ENCODE data around the gene DSCAM. TPM values are rescaled to one million over a fixed set of nuclear protein-coding genes. Genes with fewer than 3 reads are reported as not detected.

Gene DSCAM
- total and polyA plus RNA-seq, 4 experiments from 2014 or later: not detected

DNA sequence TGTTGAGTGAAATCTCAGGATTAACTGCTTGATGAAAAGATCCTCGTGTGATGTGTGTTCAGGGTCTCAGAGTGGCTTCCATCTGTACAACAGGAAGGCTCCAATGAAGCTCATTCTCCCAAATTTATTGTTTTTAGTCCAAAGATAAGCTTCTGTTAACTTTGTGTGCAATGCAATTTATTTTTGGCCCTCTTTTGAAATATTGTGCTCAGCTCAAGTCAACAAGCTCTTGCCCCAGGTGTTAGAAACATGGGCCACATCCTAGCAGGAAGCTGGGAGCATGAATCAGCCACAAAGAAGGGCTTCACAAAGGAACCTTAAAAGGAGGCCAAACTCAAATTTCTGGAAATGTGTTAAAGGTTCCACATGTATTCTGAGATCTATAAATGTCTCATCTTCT lies 844.0 kb downstream of the DSCAM start:
- CTCF ChIA-PET (ENCODE audit: partially characterized antibody): no interaction called here
- no peak for DNase-seq
- Mint-ChIP-seq H3K9me3 (peaks cover 0 to 18% (median 6%) of the 10 kb centered on the region in 8 donors), H3K4me3 (no peak overlapping the region), H3K27me3 (no peaks in the 10 kb centered on the region), H3K36me3 (no peaks in the 10 kb centered on the region), H3K4me1 (no peaks in the 10 kb centered on the region), H3K27ac (no peak overlapping the region)
- H3K27me3 ChIP-seq (ENCODE audit: insufficient read depth, low read length): no peaks in the 10 kb centered on the region
- no peak overlapping the region for H3K27ac ChIP-seq (ENCODE audit: low read depth, low read length)
- H3K4me1 ChIP-seq (ENCODE audit: insufficient read depth, low read length): no peaks in the 10 kb centered on the region
- POLR2A ChIA-PET (ENCODE audit: partially characterized antibody): no interaction called here
- H3K36me3 ChIP-seq (ENCODE audit: insufficient read depth, low read length): no peaks in the 10 kb centered on the region
- H3K9me3 ChIP-seq (ENCODE audit: control insufficient read depth in 1 of 2, low read length in 2 of 2): no peaks in the 10 kb centered on the region
- H3K4me3 ChIP-seq (ENCODE audit: low read length in 2 of 2): no peak overlapping the region
- intact Hi-C loops (cut with micrococcal nuclease): no loop called here

DNA sequence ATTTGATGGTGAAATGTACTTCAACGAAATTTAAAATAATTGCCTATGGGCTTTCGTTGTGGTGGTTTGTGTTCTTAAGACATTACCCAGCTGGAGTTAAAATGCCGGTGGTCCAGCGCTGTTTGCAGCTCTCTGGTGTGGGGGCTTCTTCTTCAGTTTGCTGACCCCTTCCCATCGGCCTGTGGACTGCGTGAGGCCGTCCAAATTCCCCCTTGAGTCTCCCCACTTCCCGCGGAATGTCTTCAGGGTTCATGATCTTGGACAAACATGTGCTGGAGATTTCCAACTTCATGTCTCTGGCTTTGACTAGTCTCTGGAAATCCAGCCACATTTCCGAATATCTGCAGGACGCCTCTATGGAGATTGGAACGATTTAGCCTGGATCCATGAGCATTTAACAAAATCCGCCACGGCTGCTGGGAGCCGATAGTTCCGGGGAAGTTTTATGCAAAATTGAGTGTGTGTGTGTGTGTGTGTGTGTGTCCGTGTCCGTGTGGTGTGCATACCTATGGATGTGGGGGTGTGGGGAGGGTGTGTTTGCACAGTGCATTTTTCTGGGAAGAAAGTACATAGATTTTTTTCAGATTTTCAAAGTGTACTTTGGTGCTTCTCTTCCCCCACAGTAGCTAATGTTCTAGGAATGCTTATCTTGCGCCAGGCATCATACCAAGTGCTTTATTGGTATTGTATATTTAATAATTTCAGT lies 862.5 kb downstream of the DSCAM start:
- Histone ChIP-seq H3K36me3 (ENCODE audit: insufficient read depth, low read length) (no peaks in the 10 kb centered on the region), H3K27me3 (ENCODE audit: insufficient read depth, low read length) (no peaks in the 10 kb centered on the region), H3K9me3 (ENCODE audit: control insufficient read depth in 1 of 2, low read length in 2 of 2) (no peaks in the 10 kb centered on the region), H3K4me3 (ENCODE audit: low read length in 2 of 2) (no peak overlapping the region), H3K4me1 (ENCODE audit: insufficient read depth, low read length) (no peaks in the 10 kb centered on the region), H3K27ac (ENCODE audit: low read depth, low read length) (no peak overlapping the region)
- no peak overlapping the region for H3K4me3 Mint-ChIP-seq
- no peaks in the 10 kb centered on the region for H3K4me1 Mint-ChIP-seq
- CTCF ChIA-PET (ENCODE audit: partially characterized antibody): no interaction called here
- intact Hi-C loops (cut with micrococcal nuclease): no loop called here
- H3K9me3 Mint-ChIP-seq: peaks cover 0 to 6% (median 4%) of the 10 kb centered on the region in 8 donors
- H3K27me3 Mint-ChIP-seq: no peaks in the 10 kb centered on the region
- H3K27ac Mint-ChIP-seq: no peak overlapping the region
- DNase-seq: no peak
- H3K36me3 Mint-ChIP-seq: no peaks in the 10 kb centered on the region
- POLR2A ChIA-PET (ENCODE audit: partially characterized antibody): no interaction called here

DNA sequence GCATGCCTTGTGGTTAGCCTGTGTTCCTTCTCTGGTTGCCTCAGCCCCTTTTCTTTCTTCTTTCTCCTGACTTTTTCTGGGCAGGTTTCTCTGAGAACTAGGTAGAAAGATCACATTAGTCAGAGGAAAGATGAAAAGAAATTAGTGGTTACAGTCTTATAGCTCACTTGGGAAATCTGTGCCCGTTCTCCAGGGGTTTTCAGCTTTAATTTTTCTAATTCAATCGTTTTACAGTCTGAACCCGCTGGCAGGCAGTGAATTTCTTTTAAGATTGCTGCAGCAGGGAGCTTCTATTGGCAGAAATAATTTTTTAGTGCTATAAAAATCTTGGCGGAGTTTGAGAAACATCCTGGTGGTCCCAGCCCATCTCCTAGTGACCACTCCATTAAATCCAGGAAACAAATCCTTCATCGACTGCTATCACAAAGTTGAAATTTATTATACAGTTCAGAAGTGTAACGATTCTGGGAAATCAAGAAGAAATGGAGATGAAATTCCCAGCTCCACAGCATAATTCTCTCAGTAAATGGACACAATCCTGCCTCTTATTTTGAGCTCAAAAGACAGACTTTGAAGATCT lies 866.6 kb downstream of the DSCAM start:
- Mint-ChIP-seq H3K9me3 (peaks cover 0 to 12% (median 6%) of the 10 kb centered on the region in 8 donors), H3K27me3 (no peaks in the 10 kb centered on the region), H3K4me3 (no peak overlapping the region), H3K27ac (no peak overlapping the region), H3K4me1 (no peaks in the 10 kb centered on the region), H3K36me3 (no peaks in the 10 kb centered on the region)
- no peak for DNase-seq
- no peak overlapping the region for H3K4me3 ChIP-seq (ENCODE audit: low read length in 2 of 2)
- intact Hi-C loops (cut with micrococcal nuclease): no loop called here
- CTCF ChIA-PET (ENCODE audit: partially characterized antibody): no interaction called here
- no peaks in the 10 kb centered on the region for H3K9me3 ChIP-seq (ENCODE audit: control insufficient read depth in 1 of 2, low read length in 2 of 2)
- no peaks in the 10 kb centered on the region for H3K36me3 ChIP-seq (ENCODE audit: insufficient read depth, low read length)
- no peaks in the 10 kb centered on the region for H3K4me1 ChIP-seq (ENCODE audit: insufficient read depth, low read length)
- no peaks in the 10 kb centered on the region for H3K27me3 ChIP-seq (ENCODE audit: insufficient read depth, low read length)
- no peak overlapping the region for H3K27ac ChIP-seq (ENCODE audit: low read depth, low read length)
- POLR2A ChIA-PET (ENCODE audit: partially characterized antibody): no interaction called here

DNA sequence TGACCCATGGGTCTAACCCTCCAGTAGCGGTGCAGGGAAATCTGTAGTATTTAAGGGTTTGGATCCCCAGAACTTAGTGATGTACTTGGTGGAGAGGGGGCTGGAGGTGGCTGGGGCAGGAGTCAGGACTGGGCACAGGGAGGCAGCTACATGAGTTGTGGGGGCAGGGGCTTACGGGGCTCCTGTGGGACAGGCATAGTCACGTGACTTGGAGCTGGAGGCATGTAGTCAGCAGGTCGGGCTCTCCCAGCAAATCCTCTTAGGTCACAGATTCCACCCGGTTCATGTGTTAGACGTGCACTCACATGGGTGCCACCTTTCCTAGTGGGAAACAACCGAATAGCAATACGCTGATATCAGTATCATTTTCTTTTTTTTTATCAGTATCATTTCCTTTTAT lies 867.6 kb downstream of the DSCAM start:
- H3K36me3 ChIP-seq (ENCODE audit: insufficient read depth, low read length): no peaks in the 10 kb centered on the region
- H3K27ac ChIP-seq (ENCODE audit: low read depth, low read length): no peak overlapping the region
- intact Hi-C loops (cut with micrococcal nuclease): no loop called here
- CTCF ChIA-PET (ENCODE audit: partially characterized antibody): no interaction called here
- no peaks in the 10 kb centered on the region for H3K27me3 Mint-ChIP-seq
- H3K4me3 ChIP-seq (ENCODE audit: low read length in 2 of 2): no peak overlapping the region
- no peaks in the 10 kb centered on the region for H3K27me3 ChIP-seq (ENCODE audit: insufficient read depth, low read length)
- H3K9me3 Mint-ChIP-seq: peaks cover 0 to 9% (median 5%) of the 10 kb centered on the region in 8 donors
- H3K4me1 ChIP-seq (ENCODE audit: insufficient read depth, low read length): no peaks in the 10 kb centered on the region
- DNase-seq: no peak
- no peak overlapping the region for H3K27ac Mint-ChIP-seq
- H3K4me3 Mint-ChIP-seq: no peak overlapping the region
- H3K36me3 Mint-ChIP-seq: no peaks in the 10 kb centered on the region
- H3K9me3 ChIP-seq (ENCODE audit: control insufficient read depth in 1 of 2, low read length in 2 of 2): no peaks in the 10 kb centered on the region
- H3K4me1 Mint-ChIP-seq: no peaks in the 10 kb centered on the region
- POLR2A ChIA-PET (ENCODE audit: partially characterized antibody): no interaction called here

DNA sequence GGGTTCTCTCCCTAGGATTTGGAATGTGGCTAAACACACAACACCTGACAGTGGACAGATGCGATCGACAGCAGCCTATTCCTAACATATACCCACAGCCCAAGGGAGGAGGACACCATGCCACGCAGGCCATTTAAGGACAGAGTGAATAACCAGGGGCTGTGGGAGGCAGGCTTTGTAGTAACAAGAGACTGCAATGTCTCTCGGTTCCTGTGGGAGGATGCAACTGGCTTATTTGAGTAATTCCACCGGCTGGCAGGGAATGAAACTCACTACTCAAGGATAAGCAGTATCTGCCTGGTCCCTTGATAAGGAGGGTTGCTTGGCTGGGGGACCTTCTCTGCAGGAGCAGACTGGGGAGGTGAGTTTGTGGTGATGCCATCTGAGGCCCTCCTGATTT lies 870.2 kb downstream of the DSCAM start:
- Mint-ChIP-seq H3K27me3 (no peaks in the 10 kb centered on the region), H3K27ac (no peak overlapping the region)
- POLR2A ChIA-PET (ENCODE audit: partially characterized antibody): no interaction called here

DNA sequence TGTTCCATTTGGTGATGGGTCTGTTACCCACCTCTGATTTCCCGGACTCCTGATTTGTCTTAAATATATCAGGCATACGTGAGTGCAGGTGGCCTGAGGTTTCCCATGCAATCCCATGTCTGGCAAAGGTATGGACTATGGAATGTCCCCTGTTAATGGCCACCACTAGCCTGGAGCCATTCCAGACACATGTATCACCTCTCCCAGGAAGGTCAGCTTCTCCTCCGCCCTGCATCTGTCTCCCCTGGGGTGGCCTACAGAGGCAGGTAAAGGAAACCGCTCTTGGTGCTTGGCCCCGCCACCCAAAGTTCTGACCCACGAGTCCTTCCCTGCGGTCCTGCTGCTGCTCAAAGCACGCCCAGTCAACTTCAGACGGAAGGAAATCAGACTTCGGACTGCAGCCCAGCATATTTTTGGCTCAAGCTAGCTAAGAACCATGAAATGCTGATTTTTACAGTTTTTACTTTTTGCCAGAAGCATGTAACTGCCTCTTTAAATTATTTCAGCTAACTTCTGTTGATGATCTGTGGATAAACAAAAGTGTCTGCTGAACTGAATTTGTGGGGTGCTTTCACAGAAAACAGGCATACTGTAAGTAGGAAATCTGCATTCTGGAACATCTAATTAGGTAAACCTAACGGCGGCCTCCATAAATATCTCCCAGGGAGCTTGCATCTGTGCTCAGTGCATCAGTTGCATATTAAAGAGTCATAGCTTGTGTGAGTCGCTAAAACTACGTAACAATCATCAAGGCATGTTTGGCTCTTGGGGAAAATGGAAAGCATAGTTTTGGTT lies 873.8 kb downstream of the DSCAM start:
- intact Hi-C loops (cut with micrococcal nuclease): no loop called here
- no peaks in the 10 kb centered on the region for H3K4me1 Mint-ChIP-seq
- peaks cover 2 to 17% (median 5%) of the 10 kb centered on the region in 8 donors for H3K9me3 Mint-ChIP-seq
- CTCF ChIA-PET (ENCODE audit: partially characterized antibody): no interaction called here
- H3K36me3 Mint-ChIP-seq: no peaks in the 10 kb centered on the region
- H3K27ac ChIP-seq (ENCODE audit: low read depth, low read length): no peak overlapping the region
- no peaks in the 10 kb centered on the region for H3K36me3 ChIP-seq (ENCODE audit: insufficient read depth, low read length)
- no peaks in the 10 kb centered on the region for H3K9me3 ChIP-seq (ENCODE audit: control insufficient read depth in 1 of 2, low read length in 2 of 2)
- H3K27me3 ChIP-seq (ENCODE audit: insufficient read depth, low read length): no peaks in the 10 kb centered on the region
- H3K27me3 Mint-ChIP-seq: no peaks in the 10 kb centered on the region
- H3K4me3 Mint-ChIP-seq: no peak overlapping the region
- no peak for DNase-seq
- POLR2A ChIA-PET (ENCODE audit: partially characterized antibody): no interaction called here
- H3K27ac Mint-ChIP-seq: no peak overlapping the region
- H3K4me1 ChIP-seq (ENCODE audit: insufficient read depth, low read length): no peaks in the 10 kb centered on the region
- no peak overlapping the region for H3K4me3 ChIP-seq (ENCODE audit: low read length in 2 of 2)

More for the DNA sequence above, 870.2 kb downstream of the DSCAM start:
- intact Hi-C loops (cut with micrococcal nuclease): no loop called here
- H3K27ac ChIP-seq (ENCODE audit: low read depth, low read length): no peak overlapping the region
- H3K4me3 ChIP-seq (ENCODE audit: low read length in 2 of 2): no peak overlapping the region
- peaks cover 0 to 13% (median 4%) of the 10 kb centered on the region in 8 donors for H3K9me3 Mint-ChIP-seq
- H3K36me3 Mint-ChIP-seq: no peaks in the 10 kb centered on the region
- no peak overlapping the region for H3K4me3 Mint-ChIP-seq
- DNase-seq: no peak
- H3K9me3 ChIP-seq (ENCODE audit: control insufficient read depth in 1 of 2, low read length in 2 of 2): no peaks in the 10 kb centered on the region
- no peaks in the 10 kb centered on the region for H3K27me3 ChIP-seq (ENCODE audit: insufficient read depth, low read length)
- CTCF ChIA-PET (ENCODE audit: partially characterized antibody): no interaction called here
- no peaks in the 10 kb centered on the region for H3K36me3 ChIP-seq (ENCODE audit: insufficient read depth, low read length)
- no peaks in the 10 kb centered on the region for H3K4me1 Mint-ChIP-seq
- H3K4me1 ChIP-seq (ENCODE audit: insufficient read depth, low read length): no peaks in the 10 kb centered on the region

DNA sequence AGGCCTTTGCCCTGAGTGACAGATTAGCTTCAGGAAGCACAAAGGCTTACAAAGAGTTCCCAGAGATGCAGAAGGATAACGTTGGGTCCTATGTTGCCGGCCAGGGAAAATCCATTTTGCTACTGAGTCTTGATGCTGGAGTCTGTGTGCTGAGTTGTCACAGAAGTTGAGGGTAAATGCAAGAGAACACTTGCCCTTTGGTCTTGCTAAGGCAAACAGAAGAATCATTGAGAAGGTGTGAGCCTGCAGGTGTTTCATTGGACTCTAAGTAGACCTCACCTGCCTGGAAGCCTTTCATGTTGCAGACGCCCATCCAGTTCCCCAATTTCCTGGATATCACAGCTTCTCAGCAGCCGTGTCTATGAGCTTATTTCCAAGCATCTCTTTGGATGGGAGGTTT lies 874.5 kb downstream of the DSCAM start:
- no peaks in the 10 kb centered on the region for H3K4me1 ChIP-seq (ENCODE audit: insufficient read depth, low read length)
- Mint-ChIP-seq H3K4me1 (no peaks in the 10 kb centered on the region), H3K27ac (no peak overlapping the region), H3K36me3 (no peaks in the 10 kb centered on the region), H3K9me3 (peaks cover 3 to 21% (median 6%) of the 10 kb centered on the region in 8 donors), H3K4me3 (no peak overlapping the region), H3K27me3 (no peaks in the 10 kb centered on the region)
- no peaks in the 10 kb centered on the region for H3K36me3 ChIP-seq (ENCODE audit: insufficient read depth, low read length)
- intact Hi-C loops (cut with micrococcal nuclease): no loop called here
- H3K4me3 ChIP-seq (ENCODE audit: low read length in 2 of 2): no peak overlapping the region
- H3K27me3 ChIP-seq (ENCODE audit: insufficient read depth, low read length): no peaks in the 10 kb centered on the region
- H3K27ac ChIP-seq (ENCODE audit: low read depth, low read length): no peak overlapping the region
- DNase-seq: no peak
- H3K9me3 ChIP-seq (ENCODE audit: control insufficient read depth in 1 of 2, low read length in 2 of 2): no peaks in the 10 kb centered on the region
- POLR2A ChIA-PET (ENCODE audit: partially characterized antibody): no interaction called here
- CTCF ChIA-PET (ENCODE audit: partially characterized antibody): no interaction called here
